ENCODE results near the gene DLG2. TPM values are rescaled to one million over a fixed set of nuclear protein-coding genes. Genes with fewer than 3 reads are reported as not detected.

The DLG2 gene
- total and polyA plus RNA-seq, 2 of the 4 experiments (the other 2 are of a cell fraction) = 0.31 to 0.36 TPM

DNA sequence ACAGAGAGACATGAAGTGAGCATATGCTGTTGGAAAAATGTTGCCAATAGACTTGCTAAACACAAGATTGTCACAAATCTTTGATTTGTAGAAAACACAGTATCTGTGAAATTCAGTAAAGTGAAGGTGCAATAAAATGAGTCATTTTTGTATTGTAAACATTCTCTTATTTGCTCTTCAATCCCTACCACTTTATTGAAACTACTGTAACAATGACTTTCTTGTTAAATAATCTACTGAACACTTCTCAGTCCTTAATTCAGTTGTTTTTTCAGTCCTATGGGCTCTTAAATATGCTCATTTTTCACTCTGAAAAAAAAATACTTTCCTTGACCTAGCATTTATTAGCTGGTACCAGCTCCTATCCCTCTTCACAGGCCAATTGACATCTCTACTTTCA lies 531.9 kb downstream of the DLG2 start:
- H3K79me1 ChIP-seq (ENCODE audit: low read depth in 1 of 2, low read length in 2 of 2) = no peaks in the 10 kb centered on the region
- dilution Hi-C loops (cut with HindIII; ENCODE audit: low sequenced_read_pairs, unreplicated experiment) = no loop called here
- no peak overlapping the region for H3K9ac ChIP-seq (ENCODE audit: low read depth, low read length)
- no peak overlapping the region for H3K4ac ChIP-seq (ENCODE audit: low read depth, low read length)
- H3K27me3 ChIP-seq (ENCODE audit: control insufficient read depth, insufficient read depth, low read length) = no peaks in the 10 kb centered on the region
- no peaks in the 10 kb centered on the region for H4K20me1 ChIP-seq (ENCODE audit: insufficient read depth, low read length)
- TF ChIP-seq POLR2A (IDR thresholded peaks at IDR 0.05; ENCODE audit: low read depth, low read length) (no peak), RAD21 (IDR thresholded peaks at IDR 0.05; ENCODE audit: low read length) (no peak), RFX5 (IDR thresholded peaks at IDR 0.05; ENCODE audit: low read depth, low read length) (no peak), USF2 (IDR thresholded peaks at IDR 0.05; ENCODE audit: low read depth, low read length) (no peak), BHLHE40 (IDR thresholded peaks at IDR 0.05; ENCODE audit: low read depth, low read length) (no peak), FOS (IDR thresholded peaks at IDR 0.05; ENCODE audit: low read depth, low read length) (no peak), CEBPB (IDR thresholded peaks at IDR 0.05; ENCODE audit: low read depth, low read length) (no peak), MXI1 (IDR thresholded peaks at IDR 0.05; ENCODE audit: borderline replicate concordance, low read depth, low read length) (no peak), SMC3 (IDR thresholded peaks at IDR 0.05; ENCODE audit: low read depth, low read length) (no peak), CHD1 (IDR thresholded peaks at IDR 0.05; ENCODE audit: low read depth, low read length) (no peak), RCOR1 (IDR thresholded peaks at IDR 0.05; ENCODE audit: insufficient replicate concordance, low read length) (no peak), MAZ (IDR thresholded peaks at IDR 0.05; ENCODE audit: borderline replicate concordance, low read depth, low read length) (no peak)
- TF ChIP-seq, protein P1, sequence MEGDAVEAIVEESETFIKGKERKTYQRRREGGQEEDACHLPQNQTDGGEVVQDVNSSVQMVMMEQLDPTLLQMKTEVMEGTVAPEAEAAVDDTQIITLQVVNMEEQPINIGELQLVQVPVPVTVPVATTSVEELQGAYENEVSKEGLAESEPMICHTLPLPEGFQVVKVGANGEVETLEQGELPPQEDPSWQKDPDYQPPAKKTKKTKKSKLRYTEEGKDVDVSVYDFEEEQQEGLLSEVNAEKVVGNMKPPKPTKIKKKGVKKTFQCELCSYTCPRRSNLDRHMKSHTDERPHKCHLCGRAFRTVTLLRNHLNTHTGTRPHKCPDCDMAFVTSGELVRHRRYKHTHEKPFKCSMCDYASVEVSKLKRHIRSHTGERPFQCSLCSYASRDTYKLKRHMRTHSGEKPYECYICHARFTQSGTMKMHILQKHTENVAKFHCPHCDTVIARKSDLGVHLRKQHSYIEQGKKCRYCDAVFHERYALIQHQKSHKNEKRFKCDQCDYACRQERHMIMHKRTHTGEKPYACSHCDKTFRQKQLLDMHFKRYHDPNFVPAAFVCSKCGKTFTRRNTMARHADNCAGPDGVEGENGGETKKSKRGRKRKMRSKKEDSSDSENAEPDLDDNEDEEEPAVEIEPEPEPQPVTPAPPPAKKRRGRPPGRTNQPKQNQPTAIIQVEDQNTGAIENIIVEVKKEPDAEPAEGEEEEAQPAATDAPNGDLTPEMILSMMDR (conservative IDR thresholded peaks at IDR 0.05; ENCODE audit: low read depth, low read length) = no peak
- TF ChIP-seq, protein P2, sequence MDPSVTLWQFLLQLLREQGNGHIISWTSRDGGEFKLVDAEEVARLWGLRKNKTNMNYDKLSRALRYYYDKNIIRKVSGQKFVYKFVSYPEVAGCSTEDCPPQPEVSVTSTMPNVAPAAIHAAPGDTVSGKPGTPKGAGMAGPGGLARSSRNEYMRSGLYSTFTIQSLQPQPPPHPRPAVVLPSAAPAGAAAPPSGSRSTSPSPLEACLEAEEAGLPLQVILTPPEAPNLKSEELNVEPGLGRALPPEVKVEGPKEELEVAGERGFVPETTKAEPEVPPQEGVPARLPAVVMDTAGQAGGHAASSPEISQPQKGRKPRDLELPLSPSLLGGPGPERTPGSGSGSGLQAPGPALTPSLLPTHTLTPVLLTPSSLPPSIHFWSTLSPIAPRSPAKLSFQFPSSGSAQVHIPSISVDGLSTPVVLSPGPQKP (IDR thresholded peaks at IDR 0.05; ENCODE audit: borderline replicate concordance, low read depth, low read length) = no peak
- no peak overlapping the region for H3K56ac ChIP-seq (ENCODE audit: extremely low read depth, insufficient read depth, low read length)
- H3K4me2 ChIP-seq (ENCODE audit: low read depth, low read length) = no peak overlapping the region
- H3K4me1 ChIP-seq (ENCODE audit: control insufficient read depth, insufficient read depth, low read length) = no peaks in the 10 kb centered on the region
- no peak overlapping the region for H4K8ac ChIP-seq (ENCODE audit: low read depth in 2 of 2, low read length in 2 of 2)
- intact Hi-C loops (cut with micrococcal nuclease) = no loop called here
- no peak overlapping the region for H2BK20ac ChIP-seq (ENCODE audit: low read depth, low read length)
- no peak overlapping the region for H2AK5ac ChIP-seq (ENCODE audit: low read depth, low read length)
- H3K18ac ChIP-seq (ENCODE audit: low read depth, low read length) = no peak overlapping the region
- H3K36me3 ChIP-seq (ENCODE audit: control insufficient read depth, insufficient read depth, low read length) = no peaks in the 10 kb centered on the region
- no peaks in the 10 kb centered on the region for H3K9me3 ChIP-seq (ENCODE audit: control insufficient read depth, insufficient read depth, low read length)
- no TSS peak for BruUV-seq (replicated peaks)
- in situ Hi-C loops (cut with MboI; ENCODE audit: low sequenced_read_pairs) = no loop called here
- H2BK5ac ChIP-seq (ENCODE audit: low read depth, low read length, poor library complexity, severe bottlenecking) = no peak overlapping the region
- no peak overlapping the region for H3K23ac ChIP-seq (ENCODE audit: low read depth, low read length)
- no peaks in the 10 kb centered on the region for H3K9me1 ChIP-seq (ENCODE audit: insufficient read depth, low read length)
- no peak overlapping the region for H3K4me3 ChIP-seq (ENCODE audit: insufficient read depth, low read depth, low read length)
- POLR2A ChIA-PET (ENCODE audit: unreplicated experiment) = no interaction called here
- no peak overlapping the region for H2BK15ac ChIP-seq (ENCODE audit: low read depth, low read length)
- CTCF ChIA-PET = no interaction called here
- no peak overlapping the region for H3K27ac ChIP-seq (ENCODE audit: insufficient read depth, low read length)
- H2AFZ ChIP-seq (replicated peaks; ENCODE audit: low read length, poor library complexity) = no peak overlapping the region
- DNase-seq (no peak), ATAC-seq (ENCODE audit: low read depth) (no peak)
- no peak overlapping the region for H3K14ac ChIP-seq (replicated peaks; ENCODE audit: low read depth, low read length)
- no peak overlapping the region for H2BK120ac ChIP-seq (ENCODE audit: low read depth, low read length)
- H2AK9ac ChIP-seq (replicated peaks; ENCODE audit: low read depth, low read length, poor library complexity) = no peak overlapping the region
- H4K5ac ChIP-seq (ENCODE audit: low read depth, low read length) = no peak overlapping the region
- H4K91ac ChIP-seq (ENCODE audit: insufficient read depth, low read depth, low read length) = no peak overlapping the region

All from IMR-90 (cell line).